WTC11 (cell line): ENCODE measurements around the gene RNF31. TPM values are rescaled to one million over a fixed set of nuclear protein-coding genes. Genes with fewer than 3 reads are reported as not detected.

Experiments used
- ATAC-seq: fragments of 200-7000 bp; cut with Tn5 transposase; 2 replicates; pipeline ENCODE4 v1.10.0; 2021; ENCODE audit warnings: mild to moderate bottlenecking, moderate library complexity
- CTCF ChIA-PET: fragments of 300-600 bp; sonication (Branson Sonifier 250); formaldehyde crosslinking; loops from one replicate; lab custom pipeline; 2021; ENCODE audit warnings: antibody characterized with exemption; lab: Charles Lee
- POLR2A ChIA-PET: fragments of 350-600 bp; sonication (Branson Sonifier 250); formaldehyde crosslinking; loops from one replicate; lab custom pipeline; 2021; ENCODE audit warnings: antibody characterized with exemption; lab: Charles Lee
- DNase-seq: peaks from one replicate; pipeline ENCODE4 v3.0.0; 2021; ENCODE audit warnings: low spot score
- H3K27ac Mint-ChIP-seq: 2 replicates; pipeline ENCODE4 v1.8.0; 2021; ENCODE audit warnings: mixed read lengths
- H3K27me3 Mint-ChIP-seq: 2 replicates; pipeline ENCODE4 v1.8.0; 2021; ENCODE audit warnings: low read depth, mild to moderate bottlenecking, moderate library complexity, mixed read lengths
- H3K36me3 Mint-ChIP-seq: 2 replicates; pipeline ENCODE4 v1.8.0; 2021; ENCODE audit warnings: mixed read lengths
- H3K4me1 Mint-ChIP-seq: 2 replicates; pipeline ENCODE4 v1.8.0; 2022; ENCODE audit warnings: mixed read lengths
- H3K4me3 Mint-ChIP-seq: 2 replicates; pipeline ENCODE4 v1.8.0; 2021; ENCODE audit warnings: mild to moderate bottlenecking, moderate library complexity, mixed read lengths
- H3K9me3 Mint-ChIP-seq: 2 replicates; pipeline ENCODE4 v1.8.0; 2021; ENCODE audit warnings: mixed read lengths
- ARID4B ChIP-seq: sonication (generic); formaldehyde crosslinking; IDR thresholded peaks from 2 replicates; pipeline ENCODE4 v1.8.0; 2023; ENCODE audit warnings: missing genetic modification reagents, mild to moderate bottlenecking, borderline replicate concordance
- ATF2 ChIP-seq: sonication (generic); formaldehyde crosslinking; IDR thresholded peaks from 2 replicates; pipeline ENCODE4 v1.8.1; 2022; ENCODE audit warnings: low read depth, missing genetic modification reagents, borderline replicate concordance
- ATF6 ChIP-seq: sonication (generic); formaldehyde crosslinking; IDR thresholded peaks from 2 replicates; pipeline ENCODE4 v1.8.1; 2023; ENCODE audit warnings: mild to moderate bottlenecking, missing genetic modification reagents
- ESRRA ChIP-seq: sonication (generic); formaldehyde crosslinking; IDR thresholded peaks from 2 replicates; pipeline ENCODE4 v1.8.1; 2022; ENCODE audit warnings: mild to moderate bottlenecking, missing genetic modification reagents, borderline replicate concordance
- JUN ChIP-seq: sonication (generic); formaldehyde crosslinking; IDR thresholded peaks from 2 replicates; pipeline ENCODE4 v1.8.0; 2023; ENCODE audit warnings: mild to moderate bottlenecking, missing genetic modification reagents
- NR2C2 ChIP-seq: sonication (generic); formaldehyde crosslinking; IDR thresholded peaks from 2 replicates; pipeline ENCODE4 v1.8.0; 2022; ENCODE audit warnings: mild to moderate bottlenecking, missing genetic modification reagents
- PRRX2 ChIP-seq: fragments of 250-450 bp; sonication (Bioruptor Pico); IDR thresholded peaks from 2 replicates; pipeline ENCODE4 v1.8.0; 2021; ENCODE audit warnings: mild to moderate bottlenecking
- SP1 ChIP-seq: sonication (generic); formaldehyde crosslinking; conservative IDR thresholded peaks from 2 replicates; pipeline ENCODE4 v1.8.1; 2022; ENCODE audit warnings: missing genetic modification reagents
- ZNF138 ChIP-seq: sonication (generic); formaldehyde crosslinking; conservative IDR thresholded peaks from 2 replicates; pipeline ENCODE4 v1.8.1; 2022; ENCODE audit warnings: mild to moderate bottlenecking, moderate library complexity, missing genetic modification reagents
- total RNA-seq: library from RNA; stranded (reverse); gene quantifications from 3 replicates; pipeline ENCODE4 v1.2.3, GENCODE V29; 2021
- TF ChIP-seq, protein P1 (sequence below): sonication (generic); formaldehyde crosslinking; IDR thresholded peaks from 2 replicates; pipeline ENCODE4 v1.8.0; 2023; ENCODE audit warnings: mild to moderate bottlenecking, missing genetic modification reagents
- TF ChIP-seq, protein P2 (sequence below): sonication (generic); formaldehyde crosslinking; IDR thresholded peaks from 2 replicates; pipeline ENCODE4 v1.8.0; 2022; ENCODE audit warnings: mild to moderate bottlenecking, missing genetic modification reagents
- TF ChIP-seq, protein P3 (sequence below): sonication (generic); formaldehyde crosslinking; IDR thresholded peaks from 2 replicates; pipeline ENCODE4 v1.8.1; 2022; ENCODE audit warnings: missing genetic modification reagents, borderline replicate concordance

Gene RNF31
- total RNA-seq, 1 experiment from 2014 or later: 86.2 TPM

DNA sequence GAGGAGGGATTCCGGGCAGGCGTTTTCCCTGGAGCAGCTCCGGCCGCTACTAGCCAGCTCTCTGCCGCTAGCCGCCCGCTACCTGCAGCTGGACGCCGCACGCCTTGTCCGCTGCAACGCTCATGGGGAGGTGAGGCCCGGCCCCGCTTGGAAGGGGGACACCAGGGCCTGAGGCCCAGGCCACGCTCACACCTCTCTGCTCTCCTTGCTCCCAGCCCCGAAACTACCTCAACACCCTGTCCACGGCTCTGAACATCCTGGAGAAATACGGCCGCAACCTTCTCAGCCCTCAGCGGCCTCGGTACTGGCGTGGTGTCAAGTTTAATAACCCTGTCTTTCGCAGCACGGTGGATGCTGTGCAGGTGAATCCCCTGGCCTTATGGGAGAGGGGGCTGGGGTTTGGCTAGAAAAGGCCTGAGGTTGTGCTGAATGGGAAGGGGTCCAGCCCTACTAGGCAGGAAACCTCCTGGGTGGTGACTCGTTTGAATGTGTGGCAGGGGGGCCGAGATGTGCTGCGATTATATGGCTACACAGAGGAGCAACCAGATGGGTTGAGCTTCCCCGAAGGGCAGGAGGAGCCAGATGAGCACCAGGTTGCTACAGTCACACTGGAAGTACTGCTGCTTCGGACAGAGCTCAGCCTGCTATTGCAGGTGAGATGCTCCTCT lies 597 bp downstream of the RNF31 start:
- DNase-seq: peak; percentile 28
- ATAC-seq: no peak
- Mint-ChIP-seq H3K27me3 (no peaks in the 10 kb centered on the region), H3K4me1 (peaks cover 21% of the 10 kb centered on the region), H3K36me3 (peaks cover 48% of the 10 kb centered on the region), H3K27ac (no peak overlapping the region; the same call in 1 of the 2 replicates), H3K4me3 (peak overlapping the region; percentile 99), H3K9me3 (no peaks in the 10 kb centered on the region)
- TF ChIP-seq SP1 (CRISPR knock-in tag) (no peak), JUN (CRISPR knock-in tag) (0 out of 2 replicates have a peak, but pooled peaks have one; percentile 6), ARID4B (CRISPR knock-in tag) (0 out of 2 replicates have a peak, but pooled peaks have one; percentile 14), ESRRA (CRISPR knock-in tag) (no peak), NR2C2 (CRISPR knock-in tag) (no peak)
- TF ChIP-seq, protein P1, sequence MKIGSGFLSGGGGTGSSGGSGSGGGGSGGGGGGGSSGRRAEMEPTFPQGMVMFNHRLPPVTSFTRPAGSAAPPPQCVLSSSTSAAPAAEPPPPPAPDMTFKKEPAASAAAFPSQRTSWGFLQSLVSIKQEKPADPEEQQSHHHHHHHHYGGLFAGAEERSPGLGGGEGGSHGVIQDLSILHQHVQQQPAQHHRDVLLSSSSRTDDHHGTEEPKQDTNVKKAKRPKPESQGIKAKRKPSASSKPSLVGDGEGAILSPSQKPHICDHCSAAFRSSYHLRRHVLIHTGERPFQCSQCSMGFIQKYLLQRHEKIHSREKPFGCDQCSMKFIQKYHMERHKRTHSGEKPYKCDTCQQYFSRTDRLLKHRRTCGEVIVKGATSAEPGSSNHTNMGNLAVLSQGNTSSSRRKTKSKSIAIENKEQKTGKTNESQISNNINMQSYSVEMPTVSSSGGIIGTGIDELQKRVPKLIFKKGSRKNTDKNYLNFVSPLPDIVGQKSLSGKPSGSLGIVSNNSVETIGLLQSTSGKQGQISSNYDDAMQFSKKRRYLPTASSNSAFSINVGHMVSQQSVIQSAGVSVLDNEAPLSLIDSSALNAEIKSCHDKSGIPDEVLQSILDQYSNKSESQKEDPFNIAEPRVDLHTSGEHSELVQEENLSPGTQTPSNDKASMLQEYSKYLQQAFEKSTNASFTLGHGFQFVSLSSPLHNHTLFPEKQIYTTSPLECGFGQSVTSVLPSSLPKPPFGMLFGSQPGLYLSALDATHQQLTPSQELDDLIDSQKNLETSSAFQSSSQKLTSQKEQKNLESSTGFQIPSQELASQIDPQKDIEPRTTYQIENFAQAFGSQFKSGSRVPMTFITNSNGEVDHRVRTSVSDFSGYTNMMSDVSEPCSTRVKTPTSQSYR (CRISPR knock-in tag): no peak
- TF ChIP-seq, protein P2, sequence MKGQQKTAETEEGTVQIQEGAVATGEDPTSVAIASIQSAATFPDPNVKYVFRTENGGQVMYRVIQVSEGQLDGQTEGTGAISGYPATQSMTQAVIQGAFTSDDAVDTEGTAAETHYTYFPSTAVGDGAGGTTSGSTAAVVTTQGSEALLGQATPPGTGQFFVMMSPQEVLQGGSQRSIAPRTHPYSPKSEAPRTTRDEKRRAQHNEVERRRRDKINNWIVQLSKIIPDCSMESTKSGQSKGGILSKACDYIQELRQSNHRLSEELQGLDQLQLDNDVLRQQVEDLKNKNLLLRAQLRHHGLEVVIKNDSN: no peak
- ChIA-PET POLR2A (interaction anchor here (0.6 to 3.3 kb wide), 8 partner anchors 10 to 115 kb away, joined by 3 to 24 read pairs (median 8); partner anchors contain the start of genes CHMP4A, DCAF11, IRF9 and NRL), CTCF (interaction anchor here (0.9 to 4.1 kb wide), 8 partner anchors 12 to 152 kb away, joined by 3 to 55 read pairs (median 10); partner anchors contain the start of genes DCAF11, DHRS1, IPO4 and IRF9)

- Mint-ChIP-seq H3K9me3 (no peaks in the 10 kb centered on the region), H3K4me3 (peak overlapping the region; percentile 99), H3K27me3 (no peaks in the 10 kb centered on the region), H3K4me1 (peaks cover 21% of the 10 kb centered on the region), H3K27ac (no peak overlapping the region), H3K36me3 (peaks cover 40% of the 10 kb centered on the region)
- CTCF ChIA-PET: interaction anchor here (3.4 to 4.1 kb wide), 3 partner anchors 11 to 41 kb away, joined by 19 to 55 read pairs (median 20); partner anchors contain the start of gene IRF9
- DNase-seq (no peak), ATAC-seq (no peak)
- POLR2A ChIA-PET: interaction anchor here (1.7 kb wide), 1 partner anchor 11 kb away, joined by 4 read pairs; the partner anchor contains the start of gene IRF9
- TF ChIP-seq ATF2 (no peak), ZNF138 (CRISPR knock-in tag) (no peak), PRRX2 (CRISPR knock-in tag) (no peak), ATF6 (CRISPR knock-in tag) (no peak)
- TF ChIP-seq, protein P1 (CRISPR knock-in tag): no peak
- TF ChIP-seq, protein P3, sequence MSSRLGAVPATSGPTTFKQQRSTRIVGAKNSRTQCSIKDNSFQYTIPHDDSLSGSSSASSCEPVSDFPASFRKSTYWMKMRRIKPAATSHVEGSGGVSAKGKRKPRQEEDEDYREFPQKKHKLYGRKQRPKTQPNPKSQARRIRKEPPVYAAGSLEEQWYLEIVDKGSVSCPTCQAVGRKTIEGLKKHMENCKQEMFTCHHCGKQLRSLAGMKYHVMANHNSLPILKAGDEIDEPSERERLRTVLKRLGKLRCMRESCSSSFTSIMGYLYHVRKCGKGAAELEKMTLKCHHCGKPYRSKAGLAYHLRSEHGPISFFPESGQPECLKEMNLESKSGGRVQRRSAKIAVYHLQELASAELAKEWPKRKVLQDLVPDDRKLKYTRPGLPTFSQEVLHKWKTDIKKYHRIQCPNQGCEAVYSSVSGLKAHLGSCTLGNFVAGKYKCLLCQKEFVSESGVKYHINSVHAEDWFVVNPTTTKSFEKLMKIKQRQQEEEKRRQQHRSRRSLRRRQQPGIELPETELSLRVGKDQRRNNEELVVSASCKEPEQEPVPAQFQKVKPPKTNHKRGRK (CRISPR knock-in tag): no peak
Measured at GRCh38 chr14:24149302-24149969, 2.1 kb downstream of the RNF31 start.
